Midbrain (tissue), 1 donor: Measurements from ENCODE around the gene CASZ1.

Experiments
- DNase-seq: peaks from one replicate; lab custom pipeline; 2025; lab: John Stamatoyannopoulos, UW

CASZ1 gene

GRCh38 chr1:10724948-10725847, 71.2 kb downstream of the CASZ1 start:
- no peak for DNase-seq

- no peak for DNase-seq
Measured at GRCh38 chr1:10724511-10724910, 71.9 kb downstream of the CASZ1 start.

GRCh38 chr1:10724052-10724494, 72.4 kb downstream of the CASZ1 start:
- DNase-seq: no peak

- no peak for DNase-seq
Measured at GRCh38 chr1:10723317-10723716, 73.1 kb downstream of the CASZ1 start.

- DNase-seq: no peak
Measured at GRCh38 chr1:10722803-10723202, 73.6 kb downstream of the CASZ1 start.

- DNase-seq: no peak
Measured at GRCh38 chr1:10721381-10722321, 74.8 kb downstream of the CASZ1 start.

GRCh38 chr1:10720635-10721034, 75.8 kb downstream of the CASZ1 start:
- no peak for DNase-seq

- DNase-seq: no peak
Measured at GRCh38 chr1:10718083-10718415, 78.4 kb downstream of the CASZ1 start.

GRCh38 chr1:10717296-10718082, 79.0 kb downstream of the CASZ1 start:
- DNase-seq: no peak

GRCh38 chr1:10716840-10717239, 79.6 kb downstream of the CASZ1 start:
- DNase-seq: no peak

GRCh38 chr1:10714337-10715114, 81.9 kb downstream of the CASZ1 start:
- DNase-seq: no peak

GRCh38 chr1:10713614-10714013, 82.8 kb downstream of the CASZ1 start:
- DNase-seq: no peak

- no peak for DNase-seq
Measured at GRCh38 chr1:10712568-10713362, 83.7 kb downstream of the CASZ1 start.

- no peak for DNase-seq
Measured at GRCh38 chr1:10710489-10710888, 86.0 kb downstream of the CASZ1 start.

- DNase-seq: no peak
Measured at GRCh38 chr1:10709646-10710045, 86.8 kb downstream of the CASZ1 start.

GRCh38 chr1:10709165-10709564, 87.3 kb downstream of the CASZ1 start:
- no peak for DNase-seq

- DNase-seq: no peak
Measured at GRCh38 chr1:10708757-10709156, 87.7 kb downstream of the CASZ1 start.

- DNase-seq: no peak
Measured at GRCh38 chr1:10707208-10707607, 89.2 kb downstream of the CASZ1 start.

- DNase-seq: no peak
Measured at GRCh38 chr1:10706376-10706913, 90.0 kb downstream of the CASZ1 start.

- no peak for DNase-seq
Measured at GRCh38 chr1:10705953-10706352, 90.5 kb downstream of the CASZ1 start.
